Neural cell (in vitro differentiated cells): Measurements from ENCODE around the gene FH. TPM values are rescaled to one million over a fixed set of nuclear protein-coding genes. Genes with fewer than 3 reads are reported as not detected.

Source experiments
- H2AFZ ChIP-seq: fragments of 200-600, 300-800 bp; sonication (generic), shearing (Covaris generic); 2 replicates; pipeline ENCODE4 v1.6.0; 2014; ENCODE audit warnings: low read depth, mild to moderate bottlenecking, antibody characterized with exemption, low read length, moderate library complexity
- H3F3A ChIP-seq: fragments of 200-600 bp; shearing (Covaris generic); 2 replicates; pipeline ENCODE4 v1.6.1; 2016; ENCODE audit warnings: mild to moderate bottlenecking, moderate library complexity, mixed read lengths, antibody characterized with exemption, low read length; ENCODE audit not compliant: insufficient read depth, poor library complexity, severe bottlenecking
- H3K27ac ChIP-seq: fragments of 200-600, 300-800 bp; sonication (generic), shearing (Covaris generic); 2 replicates; pipeline ENCODE4 v1.5.1; 2014; ENCODE audit warnings: mild to moderate bottlenecking, low read length, moderate library complexity
- H3K27me3 ChIP-seq: fragments of 300-800, 200-600 bp; sonication (generic), shearing (Covaris generic); 2 replicates; pipeline ENCODE4 v1.6.0; 2014; ENCODE audit warnings: mild to moderate bottlenecking, low read depth, low read length, moderate library complexity; ENCODE audit not compliant: insufficient read depth
- H3K36me3 ChIP-seq: fragments of 300-800, 200-600 bp; sonication (generic), shearing (Covaris generic); 2 replicates; pipeline ENCODE4 v1.5.1; 2014; ENCODE audit warnings: mild to moderate bottlenecking, antibody characterized with exemption, low read length, moderate library complexity; ENCODE audit not compliant: insufficient read depth
- H3K4me2 ChIP-seq: fragments of 300-800, 200-600 bp; sonication (generic), shearing (Covaris generic); 2 replicates; pipeline ENCODE4 v1.6.0; 2014; ENCODE audit warnings: mild to moderate bottlenecking, low read length
- H3K4me3 ChIP-seq: fragments of 300-800, 200-600 bp; sonication (generic), shearing (Covaris generic); 2 replicates; pipeline ENCODE4 v1.5.1; 2014; ENCODE audit warnings: mild to moderate bottlenecking, low read length, moderate library complexity
- H3K79me2 ChIP-seq: fragments of 200-600 bp; shearing (Covaris generic); replicated peaks from 2 replicates; pipeline ENCODE4 v1.6.0; 2014; ENCODE audit warnings: mild to moderate bottlenecking, low read length, moderate library complexity; ENCODE audit not compliant: insufficient read depth
- H3K9ac ChIP-seq: fragments of 300-800, 200-600 bp; sonication (generic), shearing (Covaris generic); 2 replicates; pipeline ENCODE4 v1.6.1; 2016; ENCODE audit warnings: mild to moderate bottlenecking, low read length, mixed read lengths
- H3K9me2 ChIP-seq: fragments of 200-600 bp; shearing (Covaris generic); 2 replicates; pipeline ENCODE4 v1.6.1; 2016; ENCODE audit warnings: mild to moderate bottlenecking, low read length, mixed read lengths; ENCODE audit not compliant: insufficient read depth
- H3K9me3 ChIP-seq: fragments of 200-600, 300-800 bp; sonication (generic), shearing (Covaris generic); 2 replicates; pipeline ENCODE4 v1.6.1; 2016; ENCODE audit warnings: mild to moderate bottlenecking, mixed run types, low read length, moderate library complexity, mixed read lengths
- H4K20me1 ChIP-seq: fragments of 200-600 bp; shearing (Covaris generic); 2 replicates; pipeline ENCODE4 v1.6.1; 2016; ENCODE audit warnings: mild to moderate bottlenecking, mixed run types; ENCODE audit not compliant: insufficient read depth
- CTCF ChIP-seq: fragments of 450-650 bp; IDR thresholded peaks from 2 replicates; pipeline ENCODE4 v1.5.1; 2014; ENCODE audit warnings: antibody characterized with exemption, mild to moderate bottlenecking, moderate library complexity; ENCODE audit not compliant: poor library complexity, severe bottlenecking
- EP300 ChIP-seq: fragments of 450-650 bp; conservative IDR thresholded peaks from 2 replicates; pipeline ENCODE4 v1.6.1; 2014; ENCODE audit warnings: antibody characterized with exemption, mild to moderate bottlenecking, moderate library complexity; ENCODE audit not compliant: poor library complexity, severe bottlenecking
- EZH2 ChIP-seq: fragments of 200-600, 300-800 bp; shearing (Covaris generic), sonication (generic); IDR thresholded peaks from 2 replicates; pipeline ENCODE4 v1.6.1; 2014; ENCODE audit warnings: antibody characterized with exemption, low read length, borderline replicate concordance, mild to moderate bottlenecking; ENCODE audit not compliant: insufficient read depth, poor library complexity, severe bottlenecking
- MXI1 ChIP-seq: fragments of 450-650 bp; conservative IDR thresholded peaks from 2 replicates; pipeline ENCODE4 v1.6.1; 2014; ENCODE audit warnings: antibody characterized with exemption, mild to moderate bottlenecking; ENCODE audit not compliant: poor library complexity, severe bottlenecking
- POLR2AphosphoS5 ChIP-seq: IDR thresholded peaks from 2 replicates; pipeline ENCODE4 v1.6.1; 2012
- RAD21 ChIP-seq: fragments of 450-650 bp; conservative IDR thresholded peaks from 2 replicates; pipeline ENCODE4 v1.6.1; 2014; ENCODE audit warnings: antibody characterized with exemption, mild to moderate bottlenecking, moderate library complexity
- REST ChIP-seq: IDR thresholded peaks from 2 replicates; pipeline ENCODE4 v1.6.1; 2012; ENCODE audit warnings: borderline replicate concordance
- SMC3 ChIP-seq: fragments of 450-650 bp; conservative IDR thresholded peaks from 2 replicates; pipeline ENCODE4 v1.6.1; 2014; ENCODE audit warnings: antibody characterized with exemption, mild to moderate bottlenecking, moderate library complexity; ENCODE audit not compliant: poor library complexity
- TAF1 ChIP-seq: IDR thresholded peaks from 2 replicates; pipeline ENCODE4 v1.6.1; 2012; ENCODE audit warnings: low read depth
- polyA plus RNA-seq: library from polyadenylated mRNA; depleted of rRNA; stranded (reverse); fragments of >200 nt; gene quantifications from 2 replicates; pipeline ENCODE4 v1.2.3, GENCODE V29; 2014

FH gene
- polyA plus RNA-seq, 1 donor from 2014 or later: 114 TPM

- TF ChIP-seq POLR2AphosphoS5 (no peak), REST (no peak), RAD21 (no peak), MXI1 (no peak), EP300 (no peak), EZH2 (no peak), TAF1 (no peak), CTCF (no peak), SMC3 (no peak)
- no peaks in the 10 kb centered on the region for H3K79me2 ChIP-seq
- H3K9me2 ChIP-seq: no peaks in the 10 kb centered on the region
- no peaks in the 10 kb centered on the region for H4K20me1 ChIP-seq
- no peak overlapping the region for H3K27ac ChIP-seq
- no peak overlapping the region for H3K4me3 ChIP-seq
- no peak overlapping the region for H3K9ac ChIP-seq
- H3K36me3 ChIP-seq: no peaks in the 10 kb centered on the region
- H3K9me3 ChIP-seq: no peaks in the 10 kb centered on the region
- H3F3A ChIP-seq: no peaks in the 10 kb centered on the region
- H3K27me3 ChIP-seq: no peaks in the 10 kb centered on the region
- H3K4me2 ChIP-seq: no peak overlapping the region
- H2AFZ ChIP-seq: no peak overlapping the region
These were observed 34.5 kb upstream of the FH start for GRCh38 chr1:241553886-241554592.

- no peak overlapping the region for H3K27ac ChIP-seq
- H3K9ac ChIP-seq: no peak overlapping the region
- TF ChIP-seq POLR2AphosphoS5 (no peak), EZH2 (no peak), REST (no peak), TAF1 (no peak), EP300 (no peak), SMC3 (no peak), RAD21 (no peak), CTCF (no peak)
- no peaks in the 10 kb centered on the region for H3K36me3 ChIP-seq
- H3K27me3 ChIP-seq: no peaks in the 10 kb centered on the region
- no peak overlapping the region for H2AFZ ChIP-seq
- H3K9me3 ChIP-seq: no peaks in the 10 kb centered on the region
- no peak overlapping the region for H3K4me2 ChIP-seq
- no peaks in the 10 kb centered on the region for H3K79me2 ChIP-seq
- H3K4me3 ChIP-seq: no peak overlapping the region
- no peaks in the 10 kb centered on the region for H4K20me1 ChIP-seq
- no peaks in the 10 kb centered on the region for H3K9me2 ChIP-seq
- H3F3A ChIP-seq: no peaks in the 10 kb centered on the region
These were observed 32.4 kb upstream of the FH start for GRCh38 chr1:241551759-241552638.
